Measurements from ENCODE around the gene PRKAG2.

DNA sequence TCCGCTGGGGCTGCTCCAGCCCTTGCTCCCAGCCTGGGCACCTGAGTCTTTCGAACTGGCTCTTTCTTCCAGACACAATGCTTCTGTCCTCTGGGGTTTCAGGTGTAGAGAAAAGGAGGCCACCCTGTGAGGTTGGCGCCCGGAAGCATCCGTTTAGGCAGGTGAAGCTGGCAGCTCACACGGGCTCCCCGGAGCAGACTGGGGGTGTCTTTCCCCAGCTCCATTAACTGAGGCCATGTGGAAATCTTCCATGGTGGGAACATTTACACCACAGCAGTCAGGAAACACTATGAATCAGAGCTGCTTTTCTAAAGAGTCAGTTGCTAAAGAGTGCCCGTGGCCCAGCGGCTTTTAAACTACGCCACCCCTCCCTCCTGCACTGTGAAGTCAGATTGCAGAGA, 29.2 kb downstream of the PRKAG2 start:
- TF ChIP-seq TAF1 (IDR thresholded peaks at IDR 0.05; ENCODE audit: low read depth, low read length) (no peak), POLR2A (IDR thresholded peaks at IDR 0.05; ENCODE audit: low read depth, low read length) (no peak), POLR2AphosphoS5 (IDR thresholded peaks at IDR 0.05; ENCODE audit: low read depth, low read length) (no peak), POU2F2 (IDR thresholded peaks at IDR 0.05; ENCODE audit: low read depth, low read length) (no peak)

Data from GM12891 (cell line).